Heart right ventricle (tissue), 16 donors: ENCODE data around the gene CCNL1. TPM values are rescaled to one million over a fixed set of nuclear protein-coding genes. Genes with fewer than 3 reads are reported as not detected.
A peak's percentile ranks its signal among the peaks of the same experiment; 100 is the strongest.

ENCODE experiments used
- ATAC-seq, 8 donors: fragments of 200-7000 bp; cut with Tn5 transposase; one replicate each; pipeline ENCODE4 v1.9.1; 2020; ENCODE audit warnings: mild to moderate bottlenecking in 8 of 8, moderate library complexity in 8 of 8, moderate number of reproducible peaks in 1 of 8
- DNase-seq, 2 donors: peaks; one replicate each; pipeline ENCODE4 v3.0.0-alpha.2; 2020
- H3K27ac ChIP-seq, 10 donors: fragments of 200-600 bp; sonication (generic) in 2 of 10; one replicate each; pipeline versions ENCODE4 v1.5.0 to v1.8.0; 2020 to 2022; ENCODE audit warnings: mild to moderate bottlenecking in 3 of 10
- H3K27me3 ChIP-seq, 7 donors: fragments of 200-600 bp; one replicate each; pipeline ENCODE4 v1.8.0; 2021 to 2022; ENCODE audit warnings: mild to moderate bottlenecking in 2 of 7
- H3K36me3 ChIP-seq, 9 donors: fragments of 200-600 bp; sonication (generic) in 1 of 9; one replicate each; pipeline versions ENCODE4 v1.5.0 to v1.8.0; 2020 to 2022; ENCODE audit warnings: mild to moderate bottlenecking in 2 of 9
- H3K4me1 ChIP-seq, 9 donors: fragments of 200-600 bp; sonication (generic) in 1 of 9; one replicate each; pipeline versions ENCODE4 v1.5.0 to v1.8.0; 2020 to 2022; ENCODE audit warnings: mild to moderate bottlenecking in 4 of 9
- H3K4me3 ChIP-seq, 10 donors: fragments of 200-600 bp; sonication (generic) in 2 of 10; one replicate each; pipeline versions ENCODE4 v1.5.0 to v1.8.0; 2020 to 2022; ENCODE audit warnings: mild to moderate bottlenecking in 7 of 10, moderate library complexity in 2 of 10
- H3K9me3 ChIP-seq, 11 donors: fragments of 200-600 bp in 10 of 11; sonication (generic) in 2 of 11; one replicate each; pipeline versions ENCODE4 v1.5.0 to v1.8.0; 2013 to 2022; ENCODE audit warnings: mild to moderate bottlenecking in 2 of 11, control low read depth in 1 of 11, moderate library complexity in 1 of 11
- WGBS, 2 donors: extraction: QIAGEN DNeasy Blood & Tissue Kit; methylation state at CpG; one replicate each; pipeline ENCODE4 v1.1.7; 2013; ENCODE audit warnings: inconsistent platforms in 1 of 2; 5-methylcytosine and 5-hydroxymethylcytosine counted together
- intact Hi-C, 10 donors: fragments of 100-400 bp; cut with DNase I; formaldehyde crosslinking; loops; one replicate each; pipeline versions ENCODE4 v1.11.1 to v1.14.2; 2022
- polyA plus RNA-seq, 2 donors: library from polyadenylated mRNA; stranded (reverse); fragments of 200-250 nt; gene quantifications; one replicate each; pipeline ENCODE4 v1.2.3, GENCODE V29; 2013
- total RNA-seq, 10 donors: library from RNA; stranded (reverse); fragmentation: NEBNext Ultra II Directional in 3 of 10; extraction: Animal tissue kit (Norgen Biotek cat#: 25700) in 3 of 10; gene quantifications; one replicate each; pipeline versions ENCODE4 v1.2.1 to v1.2.4, GENCODE V29; 2021 to 2023
- TF ChIP-seq, protein P1 (sequence below), 9 donors: fragments of 200-600 bp; sonication (generic) in 2 of 9; IDR thresholded peaks; one replicate each; pipeline versions ENCODE4 v1.5.0 to v1.8.0; 2021 to 2022; ENCODE audit warnings: antibody characterized with exemption in 9 of 9, mild to moderate bottlenecking in 5 of 9, moderate library complexity in 1 of 9
- donor health status: Arrhythmogenic right ventricular cardiomyopathy.
- donor health status: ischemic (EF 13 %, LVEDD 7.1; RV severe dilation, severe dysfunction).
- donor health status: healthy with polysubstance abuse.
- donor health status: DM: no; HTN: yes; CAD: no.
- donor health status: DM: no; HTN: no; CAD: no.
- donor health status: ischemic (EF 25% LVEDD 6.9; RV normal size, moderate dysfunction).
- donor health status: ischemic (EF 25% LVEDD 5.7; RV mildly dilated, moderate dysfunction).
- donor health status: healthy.
- donor health status: DM: yes; HTN: yes; CAD: no.
- donor health status: Ischemic cardiomyopathy.
- donor health status: ischemic (EF 35%, LVEDD 5.7; RV mildly dilated, moderate dysfunction).
- donor health status: nonischemic (EF 11% LVEDD 7.7; RV severe dilation, severe dysfunction).
- donor health status: DM: yes; HTN: yes; CAD: no.
- donor health status: PGD.
- donor health status: ischemic (EF 29% LVEDD 5.4; RV normal size, mild dysfunction).
- donor health status: nonischemic (EF 23%, LVEDD 6.1; RV moderate dilation, normal function).

CCNL1 gene
- total and polyA plus RNA-seq, 12 donors, result 19.1 to 77.3 (median 24.7) TPM

DNA sequence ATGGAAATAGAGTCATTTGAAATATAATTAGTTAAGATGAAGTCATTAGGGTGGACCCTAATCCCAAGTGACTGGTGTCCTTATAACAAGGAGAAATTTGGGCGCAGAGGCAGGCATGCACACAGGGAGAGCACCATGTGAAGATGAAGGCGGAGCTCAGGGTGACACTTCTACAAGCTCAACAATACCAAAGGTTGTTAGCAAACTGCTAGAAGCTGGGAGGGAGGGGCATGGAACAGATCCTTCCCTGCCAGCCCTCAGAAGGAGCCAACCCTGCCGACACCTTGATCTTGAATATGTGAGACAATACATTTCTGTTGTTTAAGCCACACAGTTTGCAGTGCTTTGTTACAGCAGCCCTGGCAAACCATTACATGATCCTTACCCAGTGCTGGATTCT lies 57.8 kb downstream of the CCNL1 start:
- ATAC-seq (no peak), DNase-seq (no peak)
- Histone ChIP-seq H3K4me1 (peaks cover 0 to 55% (median 39%) of the 10 kb centered on the region in 9 donors), H3K4me3 (no peak overlapping the region), H3K27me3 (no peaks in the 10 kb centered on the region), H3K27ac (peak overlapping the region in 2 of 10 donors; percentile 10 to 23), H3K9me3 (peaks cover 0 to 3% (median 0%) of the 10 kb centered on the region in 11 donors), H3K36me3 (peaks cover 0 to 7% (median 0%) of the 10 kb centered on the region in 9 donors)
- intact Hi-C loops, result no loop called here
- 94 to 96% methylated on average over 3 of the region's 3 CpGs for WGBS, 2 donors
- TF ChIP-seq, protein P1, sequence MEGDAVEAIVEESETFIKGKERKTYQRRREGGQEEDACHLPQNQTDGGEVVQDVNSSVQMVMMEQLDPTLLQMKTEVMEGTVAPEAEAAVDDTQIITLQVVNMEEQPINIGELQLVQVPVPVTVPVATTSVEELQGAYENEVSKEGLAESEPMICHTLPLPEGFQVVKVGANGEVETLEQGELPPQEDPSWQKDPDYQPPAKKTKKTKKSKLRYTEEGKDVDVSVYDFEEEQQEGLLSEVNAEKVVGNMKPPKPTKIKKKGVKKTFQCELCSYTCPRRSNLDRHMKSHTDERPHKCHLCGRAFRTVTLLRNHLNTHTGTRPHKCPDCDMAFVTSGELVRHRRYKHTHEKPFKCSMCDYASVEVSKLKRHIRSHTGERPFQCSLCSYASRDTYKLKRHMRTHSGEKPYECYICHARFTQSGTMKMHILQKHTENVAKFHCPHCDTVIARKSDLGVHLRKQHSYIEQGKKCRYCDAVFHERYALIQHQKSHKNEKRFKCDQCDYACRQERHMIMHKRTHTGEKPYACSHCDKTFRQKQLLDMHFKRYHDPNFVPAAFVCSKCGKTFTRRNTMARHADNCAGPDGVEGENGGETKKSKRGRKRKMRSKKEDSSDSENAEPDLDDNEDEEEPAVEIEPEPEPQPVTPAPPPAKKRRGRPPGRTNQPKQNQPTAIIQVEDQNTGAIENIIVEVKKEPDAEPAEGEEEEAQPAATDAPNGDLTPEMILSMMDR (IDR thresholded peaks at IDR 0.05), result no peak

DNA sequence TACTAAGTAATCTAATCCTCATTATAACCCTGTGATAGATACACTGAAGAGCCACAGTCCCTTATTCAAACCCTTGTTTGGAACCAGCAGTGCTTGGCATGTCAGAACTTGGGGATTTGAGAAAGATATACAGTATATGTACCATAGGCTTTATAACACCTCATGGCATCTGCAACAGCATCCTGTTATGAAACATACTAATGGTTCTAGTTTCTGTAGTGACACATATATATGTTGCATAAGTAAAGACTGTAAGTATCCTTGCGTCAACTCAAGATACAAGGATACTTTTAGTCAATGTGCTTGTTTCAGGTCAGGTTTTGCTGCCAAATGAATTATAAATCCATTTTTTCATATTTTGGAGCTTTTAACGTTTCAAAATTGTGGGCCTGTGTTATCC lies 58.5 kb downstream of the CCNL1 start:
- Histone ChIP-seq H3K4me1 (peaks cover 0 to 59% (median 39%) of the 10 kb centered on the region in 9 donors), H3K27me3 (no peaks in the 10 kb centered on the region), H3K4me3 (no peak overlapping the region), H3K9me3 (peaks cover 0 to 3% (median 0%) of the 10 kb centered on the region in 11 donors), H3K36me3 (peaks cover 0 to 7% (median 0%) of the 10 kb centered on the region in 9 donors), H3K27ac (peak overlapping the region in 5 of 10 donors; percentile 23 to 69 (median 52))
- 92 to 93% methylated on average over 2 of the region's 2 CpGs for WGBS, 2 donors
- DNase-seq (no peak), ATAC-seq (no peak)
- TF ChIP-seq, protein P1 (IDR thresholded peaks at IDR 0.05), result no peak
- intact Hi-C loops, result no loop called here

DNA sequence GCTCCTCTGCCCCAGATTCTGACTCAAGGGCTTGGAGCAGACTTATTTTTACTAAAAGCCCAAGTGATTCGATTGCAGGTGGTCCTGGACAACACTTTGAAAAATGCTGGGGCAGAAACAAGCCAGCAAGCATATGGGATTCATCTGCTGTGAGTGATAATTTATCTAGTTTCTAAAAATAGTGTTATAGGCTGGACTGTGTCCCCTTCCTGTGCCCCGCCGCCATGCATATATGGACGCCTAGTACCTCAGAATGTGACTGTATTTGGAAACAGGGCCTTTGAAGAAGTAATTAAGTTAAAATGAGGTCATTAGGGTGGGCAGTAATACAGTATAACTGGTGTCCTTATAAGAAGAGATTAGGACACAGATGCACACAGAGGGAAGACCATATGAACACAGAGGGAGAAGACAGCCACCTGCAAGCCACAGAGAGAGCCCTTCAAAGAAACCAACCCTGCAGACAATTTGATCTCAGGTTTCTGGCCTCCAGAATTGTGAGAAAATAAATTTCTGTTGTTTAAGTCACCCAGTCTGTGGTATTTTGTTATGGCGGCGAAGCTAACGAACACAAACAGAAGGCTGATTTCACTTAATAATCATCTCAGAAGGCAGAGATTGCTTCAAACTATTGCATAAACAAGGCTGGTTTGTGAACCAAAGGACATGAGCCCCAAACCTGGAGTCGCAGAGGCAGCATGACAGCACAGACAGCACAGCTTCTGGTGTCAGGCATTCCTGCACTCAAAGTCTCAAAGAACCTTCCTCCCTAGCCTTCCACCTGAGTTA lies 59.1 kb downstream of the CCNL1 start:
- peaks cover 0 to 7% (median 0%) of the 10 kb centered on the region in 9 donors for H3K36me3 ChIP-seq
- intact Hi-C loops, result no loop called here
- DNase-seq (no peak), ATAC-seq (peak in 3 of 8 donors; percentile 6 to 26 (median 24))
- WGBS, 2 donors, result 66 to 70% methylated on average over 8 of the region's 8 CpGs
- TF ChIP-seq, protein P1 (IDR thresholded peaks at IDR 0.05), result no peak
- H3K4me1 ChIP-seq, result peaks cover 0 to 59% (median 39%) of the 10 kb centered on the region in 9 donors
- peaks cover 0 to 3% (median 0%) of the 10 kb centered on the region in 11 donors for H3K9me3 ChIP-seq
- no peak overlapping the region for H3K4me3 ChIP-seq
- H3K27ac ChIP-seq, result peak overlapping the region in 8 of 10 donors; percentile 43 to 70 (median 50)
- no peaks in the 10 kb centered on the region for H3K27me3 ChIP-seq

DNA sequence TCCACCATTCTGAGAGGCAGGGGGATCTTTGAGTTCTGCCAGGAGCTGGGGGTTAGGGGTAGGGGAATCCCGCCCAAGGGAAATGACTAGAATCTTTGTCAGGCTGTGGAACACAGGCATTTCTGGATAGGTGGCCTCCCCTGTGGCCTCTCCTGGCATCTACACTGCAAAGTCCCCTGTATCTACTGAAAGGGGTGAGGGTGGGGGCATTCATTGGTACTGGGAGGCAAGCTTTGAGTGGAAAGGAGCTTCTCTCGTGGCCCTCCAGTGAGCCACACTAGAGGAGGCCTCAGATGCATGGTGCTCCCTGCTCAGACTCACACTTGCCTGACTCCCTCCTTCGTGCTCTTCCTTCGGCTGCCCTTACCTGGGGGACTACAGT lies 59.9 kb downstream of the CCNL1 start:
- peak overlapping the region in 8 of 10 donors; percentile 43 to 70 (median 50) for H3K27ac ChIP-seq
- DNase-seq, result no peak
- H3K9me3 ChIP-seq, result peaks cover 0 to 3% (median 0%) of the 10 kb centered on the region in 11 donors
- intact Hi-C loops, result no loop called here
- H3K4me1 ChIP-seq, result peaks cover 0 to 62% (median 39%) of the 10 kb centered on the region in 9 donors
- H3K27me3 ChIP-seq, result no peaks in the 10 kb centered on the region
- peak in 3 of 8 donors; percentile 2 to 25 (median 13) for ATAC-seq
- no peak overlapping the region for H3K4me3 ChIP-seq
- 88 to 91% methylated on average over 4 of the region's 4 CpGs for WGBS, 2 donors
- H3K36me3 ChIP-seq, result peaks cover 0 to 7% (median 0%) of the 10 kb centered on the region in 9 donors
- TF ChIP-seq, protein P1 (IDR thresholded peaks at IDR 0.05), result no peak
